HepG2 (cell line): ENCODE data around the gene PRPSAP1. TPM values are rescaled to one million over a fixed set of nuclear protein-coding genes. Genes with fewer than 3 reads are reported as not detected.
A peak's percentile ranks its signal among the peaks of the same experiment; 100 is the strongest.

Experiments used
- ARID5B ChIP-seq: IDR thresholded peaks from 2 replicates; pipeline ENCODE4 v1.4.0; 2020; ENCODE audit warnings: mild to moderate bottlenecking, missing genetic modification reagents
- ATF6 ChIP-seq: sonication (generic); formaldehyde crosslinking; conservative IDR thresholded peaks from 2 replicates; pipeline ENCODE4 v1.4.0; 2020; ENCODE audit warnings: missing genetic modification reagents
- BRF2 ChIP-seq: sonication (generic); formaldehyde crosslinking; IDR thresholded peaks from 2 replicates; pipeline ENCODE4 v1.8.1; 2022; ENCODE audit warnings: mild to moderate bottlenecking, missing genetic modification reagents
- FOXP4 ChIP-seq: sonication (generic); formaldehyde crosslinking; IDR thresholded peaks from 2 replicates; pipeline ENCODE4 v1.4.0; 2020; ENCODE audit warnings: missing genetic modification reagents
- HNRNPUL1 ChIP-seq: fragments of 200-400 bp; formaldehyde crosslinking; IDR thresholded peaks from 2 replicates; pipeline ENCODE4 v1.6.1; 2017; ENCODE audit warnings: low read depth, mild to moderate bottlenecking, low read length, moderate library complexity
- KAT7 ChIP-seq: IDR thresholded peaks from 2 replicates; pipeline ENCODE4 v1.6.1; 2018; ENCODE audit warnings: borderline replicate concordance, missing compliant biosample characterization
- ZFP1 ChIP-seq: IDR thresholded peaks from 2 replicates; pipeline ENCODE4 v1.6.1; 2016
- ZNF142 ChIP-seq: sonication (generic); formaldehyde crosslinking; IDR thresholded peaks from 2 replicates; pipeline ENCODE4 v1.4.0; 2020; ENCODE audit warnings: missing genetic modification reagents
- ZNF253 ChIP-seq: sonication (generic); formaldehyde crosslinking; IDR thresholded peaks from 2 replicates; pipeline ENCODE4 v1.8.0; 2022; ENCODE audit warnings: mild to moderate bottlenecking, missing genetic modification reagents, borderline replicate concordance
- ZNF343 ChIP-seq: sonication (generic); formaldehyde crosslinking; IDR thresholded peaks from 2 replicates; pipeline ENCODE4 v1.4.0; 2020; ENCODE audit warnings: mild to moderate bottlenecking, missing genetic modification reagents
- ZNF382 ChIP-seq: sonication (generic); formaldehyde crosslinking; IDR thresholded peaks from 2 replicates; pipeline ENCODE4 v1.5.0; 2020; ENCODE audit warnings: missing genetic modification reagents, mild to moderate bottlenecking, borderline replicate concordance
- ZNF572 ChIP-seq: sonication (generic); formaldehyde crosslinking; IDR thresholded peaks from 2 replicates; pipeline ENCODE4 v1.5.1; 2020; ENCODE audit warnings: mild to moderate bottlenecking, missing genetic modification reagents
- ZNF577 ChIP-seq: sonication (generic); formaldehyde crosslinking; IDR thresholded peaks from 2 replicates; pipeline ENCODE4 v1.4.0; 2020; ENCODE audit warnings: mild to moderate bottlenecking, low read depth, missing genetic modification reagents, borderline replicate concordance
- polyA plus RNA-seq, 8 experiments: library from polyadenylated mRNA; depleted of rRNA in 3 of 8; stranded (reverse) in 7 of 8; unstranded in 1 of 8; fragments of >200 nt; fragmentation: Illumina TruSeq in 4 of 8; extraction: Trizol in 4 of 8; gene quantifications; 2 replicates each; pipeline versions ENCODE4 v1.2.1 to v1.2.3, GENCODE V29; 2011 to 2016; ENCODE audit warnings: low read depth in 4 of 8, missing spikeins in 1 of 8, mixed read lengths in 1 of 8; ENCODE audit not compliant: insufficient read depth in 1 of 8
- total RNA-seq, 5 experiments: library from RNA; depleted of rRNA; stranded (reverse); fragments of >200 nt; fragmentation: Illumina TruSeq; extraction: Trizol; gene quantifications; 2 replicates each; pipeline ENCODE4 v1.2.3, GENCODE V29; 2016; ENCODE audit warnings: low read depth in 1 of 5

The PRPSAP1 gene
- total and polyA plus RNA-seq, 2 of the 13 experiments (the other 11 are each of a cell fraction or from before 2014, with no cell fraction given): 91.1 to 314 TPM

- peak; percentile 56; the same call in 1 of the 2 replicates for TF ChIP-seq BRF2 (CRISPR knock-in tag)
- TF ChIP-seq ATF6 (CRISPR knock-in tag): no peak
- TF ChIP-seq ZNF343 (CRISPR knock-in tag): peak; percentile 94
- TF ChIP-seq HNRNPUL1: no peak
- peak; percentile 35; the same call in 1 of the 2 replicates for TF ChIP-seq ZFP1 (CRISPR knock-in tag)
- TF ChIP-seq ZNF382 (CRISPR knock-in tag): no peak
- TF ChIP-seq ZNF142: no peak
- no peak for TF ChIP-seq ZNF253 (CRISPR knock-in tag)
- no peak; the same call in 1 of the 2 replicates for TF ChIP-seq ZNF572 (CRISPR knock-in tag)
- 0 out of 2 replicates have a peak, but pooled peaks have one; percentile 58 for TF ChIP-seq ZNF577
- peak; percentile 80; the same call in 1 of the 2 replicates for TF ChIP-seq FOXP4 (CRISPR knock-in tag)
- peak; percentile 97 for TF ChIP-seq KAT7 (CRISPR knock-in tag)
- peak; percentile 73 for TF ChIP-seq ARID5B (CRISPR knock-in tag)
These were observed at the start of gene PRPSAP1 (continued) for GRCh38 chr17:76353599-76354316.
